ENCODE data around the gene ETNK2.

Gene ETNK2

GRCh38 chr1:204081791-204082513 is 69.9 kb downstream of the ETNK2 start:
- no peak for TF ChIP-seq CTCF (IDR thresholded peaks at IDR 0.05; ENCODE audit: low read depth, low read length)
- no peak for DNase-seq (ENCODE audit: extremely low read depth, low read depth)

GRCh38 chr1:204081164-204081790 is 70.6 kb downstream of the ETNK2 start:
- TF ChIP-seq CTCF (IDR thresholded peaks at IDR 0.05; ENCODE audit: low read depth, low read length) = no peak
- no peak for DNase-seq (ENCODE audit: extremely low read depth, low read depth)
